GM18951 (cell line): ENCODE measurements around the gene KLHDC4.
"Not testable (repeated sequence)": the region's sequence is repeated elsewhere in the genome, so short reads cannot be mapped to it uniquely, and the experiment has no call there.

ENCODE experiments used
- POLR2A ChIP-seq: IDR thresholded peaks from 4 replicates; pipeline ENCODE4 v1.6.1; 2011; ENCODE audit warnings: mild to moderate bottlenecking; ENCODE audit not compliant: insufficient read length, insufficient read depth; ENCODE audit errors: extremely low read depth
- in situ Hi-C: fragments of 300-500 bp; cut with MboI; formaldehyde crosslinking; loops from one replicate; pipeline ENCODE4 v1.12.0; 2022; ENCODE audit warnings: low sequenced_read_pairs, mixed read lengths, inconsistent platforms; ENCODE audit not compliant: unreplicated experiment

KLHDC4 gene

GRCh38 chr16:87688876-87689815 lies 76.6 kb downstream of the KLHDC4 start:
- in situ Hi-C loops: no loop called here
- no peak for TF ChIP-seq POLR2A

- in situ Hi-C loops: no loop called here
- TF ChIP-seq POLR2A: no peak
Measured at GRCh38 chr16:87687998-87688529, 77.7 kb downstream of the KLHDC4 start.

DNA sequence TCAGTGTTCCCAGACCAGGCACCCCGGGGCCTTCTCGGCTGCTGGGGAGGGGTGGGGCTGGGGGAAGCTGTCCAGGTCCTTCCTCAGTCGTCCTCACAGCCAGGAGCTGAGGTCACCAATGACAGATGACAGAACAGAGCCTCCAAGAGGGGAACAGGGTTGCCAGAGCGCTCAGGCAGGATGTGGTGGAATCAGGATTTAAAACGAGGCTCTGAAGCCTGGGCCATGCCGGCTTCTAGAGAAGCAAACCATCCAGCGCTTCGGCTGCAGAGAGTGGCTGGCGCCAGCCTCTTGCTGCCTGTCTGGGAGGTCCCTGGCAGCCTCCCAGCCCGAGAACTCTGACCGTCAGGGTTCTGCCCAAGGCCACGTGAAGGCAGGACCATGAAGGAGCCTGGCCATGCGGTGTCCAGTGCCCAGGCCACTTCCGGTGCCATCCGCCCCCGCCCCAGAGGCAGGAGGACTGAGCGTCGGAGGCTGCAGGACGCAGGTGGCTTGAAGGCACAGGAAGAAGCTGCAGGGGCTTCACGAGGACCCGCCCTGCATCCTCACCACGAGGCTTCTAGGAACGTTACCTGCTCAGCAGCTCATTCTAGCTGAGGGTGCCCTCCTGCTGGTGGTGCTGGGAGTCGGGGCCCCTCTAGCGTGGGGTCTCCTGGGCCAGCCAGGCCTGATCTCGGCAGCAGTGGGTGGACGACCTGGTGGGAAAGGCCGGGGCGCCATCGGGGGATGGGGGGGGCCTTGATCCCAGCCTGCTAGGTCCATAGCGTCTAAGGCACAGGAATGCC lies 78.5 kb downstream of the KLHDC4 start:
- TF ChIP-seq POLR2A: no peak

DNA sequence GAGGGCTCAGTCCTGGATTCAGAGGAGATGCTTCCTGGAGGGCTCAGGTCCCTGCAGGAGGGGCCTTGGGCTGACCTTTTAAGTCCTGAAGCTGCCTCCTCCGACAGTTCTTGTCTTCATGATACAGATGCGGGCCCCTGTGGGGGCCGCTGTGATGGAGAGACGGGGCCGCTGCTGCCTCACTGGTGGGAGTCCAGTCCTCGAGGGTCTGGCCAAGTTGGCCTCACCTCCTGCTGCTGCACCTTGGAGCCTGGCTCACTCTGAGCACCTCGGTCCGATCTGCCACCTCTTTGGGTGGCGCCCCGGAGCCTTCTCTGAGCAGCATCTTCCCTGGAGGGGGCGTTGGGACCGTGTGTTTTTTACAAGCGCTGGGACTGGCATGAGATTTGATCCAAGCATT lies 79.1 kb downstream of the KLHDC4 start:
- TF ChIP-seq POLR2A: no peak
- in situ Hi-C loops: no loop called here

More for the DNA sequence above, 78.5 kb downstream of the KLHDC4 start:
- in situ Hi-C loops: no loop called here

GRCh38 chr16:87685766-87686165 lies 80.0 kb downstream of the KLHDC4 start:
- TF ChIP-seq POLR2A: no peak
- in situ Hi-C loops: no loop called here

DNA sequence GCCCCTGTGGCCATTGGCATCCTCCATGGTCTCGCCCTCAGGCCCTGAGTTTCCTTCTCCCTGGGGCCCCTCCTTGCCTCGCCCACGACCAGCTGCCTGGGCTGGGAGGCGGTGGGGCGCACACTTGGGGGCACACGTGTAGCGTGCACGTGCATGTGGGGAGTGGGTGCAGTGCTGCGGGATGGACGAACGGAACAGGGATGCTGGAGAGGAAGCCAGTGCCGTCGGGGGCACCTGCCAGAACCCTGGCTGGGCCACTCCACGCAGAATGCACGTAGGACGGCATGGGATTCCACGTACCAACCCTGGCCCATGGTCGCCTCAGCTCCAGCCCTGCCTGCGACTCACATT lies 80.4 kb downstream of the KLHDC4 start:
- no peak for TF ChIP-seq POLR2A
- in situ Hi-C loops: no loop called here

GRCh38 chr16:87684711-87685404 lies 80.9 kb downstream of the KLHDC4 start:
- no peak for TF ChIP-seq POLR2A
- in situ Hi-C loops: no loop called here

- TF ChIP-seq POLR2A: no peak
- in situ Hi-C loops: no loop called here
Measured at GRCh38 chr16:87684106-87684677, 81.6 kb downstream of the KLHDC4 start.

DNA sequence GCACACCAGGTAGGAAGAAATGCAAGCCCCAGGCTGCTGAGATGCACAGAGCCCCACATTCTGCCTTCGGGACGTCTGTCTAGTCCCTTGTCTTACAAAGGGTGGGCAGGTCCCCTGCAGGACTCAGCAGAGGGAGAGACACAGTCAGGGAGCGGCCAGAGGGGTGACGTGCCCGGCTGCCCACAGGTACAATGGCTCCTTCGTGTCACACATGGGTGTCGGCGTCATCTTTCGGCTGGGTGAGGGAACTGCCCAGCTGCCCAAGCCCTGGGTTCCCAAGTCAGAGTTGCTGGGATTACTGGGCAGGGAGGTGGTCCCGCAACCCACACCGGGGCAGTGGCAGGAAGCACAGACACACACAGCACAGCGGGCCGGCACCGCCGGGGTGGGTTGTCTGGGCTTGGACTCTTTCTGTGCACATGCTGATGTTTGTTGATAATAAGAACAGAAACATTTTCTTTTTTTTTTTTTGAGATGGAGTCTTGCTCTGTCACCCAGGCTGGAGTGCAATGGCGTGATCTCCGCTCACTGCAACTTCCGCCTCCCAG lies 82.9 kb downstream of the KLHDC4 start:
- in situ Hi-C loops: no loop called here
- TF ChIP-seq POLR2A: no peak

- no peak for TF ChIP-seq POLR2A
- in situ Hi-C loops: no loop called here
Measured at GRCh38 chr16:87681981-87682570, 83.7 kb downstream of the KLHDC4 start.

GRCh38 chr16:87681051-87681602 lies 84.7 kb downstream of the KLHDC4 start:
- in situ Hi-C loops: not testable (repeated sequence)

GRCh38 chr16:87680272-87680644 lies 85.5 kb downstream of the KLHDC4 start:
- TF ChIP-seq POLR2A: no peak
- in situ Hi-C loops: no loop called here
